GM18909 (cell line): ENCODE measurements around the gene LRRC43.
"Not testable (repeated sequence)": the region's sequence is repeated elsewhere in the genome, so short reads cannot be mapped to it uniquely, and the experiment has no call there.

ENCODE experiments used
- ATAC-seq: cut with Tn5 transposase; IDR thresholded peaks from one replicate; pipeline ENCODE4 v1.9.1; 2021; ENCODE audit warnings: mild to moderate bottlenecking; ENCODE audit not compliant: unreplicated experiment, poor library complexity

LRRC43 gene

GRCh38 chr12:122152754-122153153 is 30.2 kb upstream of the LRRC43 start:
- no peak for ATAC-seq

GRCh38 chr12:122155705-122156104 is 27.2 kb upstream of the LRRC43 start:
- no peak for ATAC-seq

GRCh38 chr12:122158700-122159285 is 24.1 kb upstream of the LRRC43 start:
- ATAC-seq: no peak

- no peak for ATAC-seq
These were observed 23.0 kb upstream of the LRRC43 start for GRCh38 chr12:122159882-122160281.

- ATAC-seq: no peak
These were observed 22.2 kb upstream of the LRRC43 start for GRCh38 chr12:122160761-122161160.

- no peak for ATAC-seq
These were observed 21.2 kb upstream of the LRRC43 start for GRCh38 chr12:122161682-122162081.

GRCh38 chr12:122162976-122163375 is 19.9 kb upstream of the LRRC43 start:
- ATAC-seq: no peak

GRCh38 chr12:122166422-122167349 is 16.2 kb upstream of the LRRC43 start:
- ATAC-seq: no peak

- ATAC-seq: no peak
These were observed 15.5 kb upstream of the LRRC43 start for GRCh38 chr12:122167356-122167925.

GRCh38 chr12:122168492-122168891 is 14.4 kb upstream of the LRRC43 start:
- no peak for ATAC-seq

- no peak for ATAC-seq
These were observed 11.5 kb upstream of the LRRC43 start for GRCh38 chr12:122171399-122171798.

GRCh38 chr12:122172262-122172939 is 10.5 kb upstream of the LRRC43 start:
- ATAC-seq: no peak

- ATAC-seq: no peak
These were observed 8.6 kb upstream of the LRRC43 start, which contains the start of gene IL31 for GRCh38 chr12:122174155-122174845. Gene IL31 (minus strand): TSS chr12:122174221. CDS start chr12:122174172, 49 bp downstream.

- not testable (repeated sequence) for ATAC-seq
These were observed 6.5 kb upstream of the LRRC43 start for GRCh38 chr12:122176473-122176872.

- no peak for ATAC-seq
These were observed 641 bp downstream of the LRRC43 start for GRCh38 chr12:122183588-122183940.

GRCh38 chr12:122184517-122184916 is 1.6 kb downstream of the LRRC43 start:
- no peak for ATAC-seq

GRCh38 chr12:122185079-122185478 is 2.2 kb downstream of the LRRC43 start:
- no peak for ATAC-seq

- no peak for ATAC-seq
These were observed 2.7 kb downstream of the LRRC43 start for GRCh38 chr12:122185494-122186082.

- ATAC-seq: no peak
These were observed 4.5 kb downstream of the LRRC43 start for GRCh38 chr12:122187466-122187865.
